ENCODE data around the gene TMEM185A.
"Not testable (repeated sequence)": the region's sequence is repeated elsewhere in the genome, so short reads cannot be mapped to it uniquely, and the experiment has no call there.

The TMEM185A gene

GRCh38 chrX:149631234-149632165 is at the start of gene TMEM185A:
TSS of gene TMEM185A (minus strand) at chrX:149631792. CDS start at chrX:149631580, 212 bp downstream.
- peak; percentile 76 for DNase-seq (ENCODE audit: low read depth, low spot score)

- no peak for DNase-seq (ENCODE audit: low read depth, low spot score)
Observed at GRCh38 chrX:149681182-149681581, 49.6 kb upstream of the TMEM185A start.

- DNase-seq (ENCODE audit: low read depth, low spot score), result not testable (repeated sequence)
Observed at GRCh38 chrX:149679164-149679678, 47.6 kb upstream of the TMEM185A start.

- not testable (repeated sequence) for DNase-seq (ENCODE audit: low read depth, low spot score)
Observed at GRCh38 chrX:149675554-149675953, 44.0 kb upstream of the TMEM185A start.

GRCh38 chrX:149675088-149675487 is 43.5 kb upstream of the TMEM185A start:
- not testable (repeated sequence) for DNase-seq (ENCODE audit: low read depth, low spot score)

GRCh38 chrX:149660613-149661012 is 29.0 kb upstream of the TMEM185A start:
- not testable (repeated sequence) for DNase-seq (ENCODE audit: low read depth, low spot score)

GRCh38 chrX:149656260-149656884 is 24.8 kb upstream of the TMEM185A start:
- DNase-seq (ENCODE audit: low read depth, low spot score), result not testable (repeated sequence)

GRCh38 chrX:149652232-149652981 is 20.8 kb upstream of the TMEM185A start:
- DNase-seq (ENCODE audit: low read depth, low spot score), result no peak

- DNase-seq (ENCODE audit: low read depth, low spot score), result no peak
Observed at GRCh38 chrX:149650162-149650561, 18.6 kb upstream of the TMEM185A start.

- no peak for DNase-seq (ENCODE audit: low read depth, low spot score)
Observed at GRCh38 chrX:149648932-149649331, 17.3 kb upstream of the TMEM185A start.

GRCh38 chrX:149647505-149647904 is 15.9 kb upstream of the TMEM185A start:
- no peak for DNase-seq (ENCODE audit: low read depth, low spot score)

GRCh38 chrX:149643496-149643895 is 11.9 kb upstream of the TMEM185A start:
- DNase-seq (ENCODE audit: low read depth, low spot score), result no peak

- no peak for DNase-seq (ENCODE audit: low read depth, low spot score)
Observed at GRCh38 chrX:149641835-149642234, 10.2 kb upstream of the TMEM185A start.

GRCh38 chrX:149641432-149641831 is 9.8 kb upstream of the TMEM185A start:
- no peak for DNase-seq (ENCODE audit: low read depth, low spot score)

- no peak for DNase-seq (ENCODE audit: low read depth, low spot score)
Observed at GRCh38 chrX:149639568-149639967, 8.0 kb upstream of the TMEM185A start.

GRCh38 chrX:149638860-149639259 is 7.3 kb upstream of the TMEM185A start:
- DNase-seq (ENCODE audit: low read depth, low spot score), result peak; percentile 84

- DNase-seq (ENCODE audit: low read depth, low spot score), result no peak
Observed at GRCh38 chrX:149633511-149633910, 1.9 kb upstream of the TMEM185A start.

GRCh38 chrX:149630681-149631233 is 835 bp downstream of the TMEM185A start:
- DNase-seq (ENCODE audit: low read depth, low spot score), result peak; percentile 49

GRCh38 chrX:149629730-149630387 is 1.7 kb downstream of the TMEM185A start:
- DNase-seq (ENCODE audit: low read depth, low spot score), result no peak

- no peak for DNase-seq (ENCODE audit: low read depth, low spot score)
Observed at GRCh38 chrX:149628768-149629167, 2.8 kb downstream of the TMEM185A start.

GRCh38 chrX:149628280-149628679 is 3.3 kb downstream of the TMEM185A start:
- no peak for DNase-seq (ENCODE audit: low read depth, low spot score)

Measured in astrocyte of the hippocampus (primary cell).